GM12874 (cell line): ENCODE results near the gene CNGB1.

Experiments
- TF ChIP-seq, protein P1 (sequence below): IDR thresholded peaks from 2 replicates; pipeline ENCODE4 v1.5.1; 2011; ENCODE audit warnings: low read depth, mild to moderate bottlenecking, control low read depth, low read length, moderate library complexity; ENCODE audit not compliant: insufficient read depth

Gene CNGB1

DNA sequence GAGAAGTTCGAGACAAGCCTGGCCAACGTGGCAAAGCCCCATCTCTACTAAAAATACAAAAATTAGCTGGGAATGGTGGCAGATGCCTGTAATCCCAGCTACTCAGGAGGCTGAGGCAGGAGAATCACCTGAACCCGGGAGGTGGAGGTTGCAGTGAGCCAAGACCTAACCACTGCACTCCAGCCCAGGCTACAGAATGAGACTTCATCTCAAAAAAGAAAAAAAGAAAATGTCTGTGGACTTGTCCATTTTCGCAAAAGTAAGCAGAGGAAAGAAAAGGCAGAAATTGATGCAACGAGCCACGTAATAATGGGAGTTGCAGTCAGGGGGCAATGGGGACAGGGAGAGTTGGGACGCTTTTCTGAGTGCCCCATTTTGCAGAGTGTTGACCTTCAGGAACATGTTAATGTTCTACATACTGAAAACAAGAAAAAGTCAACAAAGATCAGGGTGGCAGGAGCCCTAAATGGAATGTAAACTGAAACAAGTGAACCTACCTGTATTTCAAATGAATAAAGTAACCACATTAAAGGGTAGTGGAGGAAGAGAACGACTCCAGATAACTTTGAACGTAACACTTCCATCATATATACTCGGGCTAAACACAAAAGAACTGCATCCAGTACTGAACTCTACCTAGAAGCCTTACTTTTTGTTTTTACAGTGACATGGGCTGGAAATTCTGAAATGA is 76.4 kb downstream of the CNGB1 start:
- TF ChIP-seq, protein P1, sequence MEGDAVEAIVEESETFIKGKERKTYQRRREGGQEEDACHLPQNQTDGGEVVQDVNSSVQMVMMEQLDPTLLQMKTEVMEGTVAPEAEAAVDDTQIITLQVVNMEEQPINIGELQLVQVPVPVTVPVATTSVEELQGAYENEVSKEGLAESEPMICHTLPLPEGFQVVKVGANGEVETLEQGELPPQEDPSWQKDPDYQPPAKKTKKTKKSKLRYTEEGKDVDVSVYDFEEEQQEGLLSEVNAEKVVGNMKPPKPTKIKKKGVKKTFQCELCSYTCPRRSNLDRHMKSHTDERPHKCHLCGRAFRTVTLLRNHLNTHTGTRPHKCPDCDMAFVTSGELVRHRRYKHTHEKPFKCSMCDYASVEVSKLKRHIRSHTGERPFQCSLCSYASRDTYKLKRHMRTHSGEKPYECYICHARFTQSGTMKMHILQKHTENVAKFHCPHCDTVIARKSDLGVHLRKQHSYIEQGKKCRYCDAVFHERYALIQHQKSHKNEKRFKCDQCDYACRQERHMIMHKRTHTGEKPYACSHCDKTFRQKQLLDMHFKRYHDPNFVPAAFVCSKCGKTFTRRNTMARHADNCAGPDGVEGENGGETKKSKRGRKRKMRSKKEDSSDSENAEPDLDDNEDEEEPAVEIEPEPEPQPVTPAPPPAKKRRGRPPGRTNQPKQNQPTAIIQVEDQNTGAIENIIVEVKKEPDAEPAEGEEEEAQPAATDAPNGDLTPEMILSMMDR = no peak

GRCh38 chr16:57893559-57894389 is 77.2 kb downstream of the CNGB1 start:
- TF ChIP-seq, protein P1 = no peak

GRCh38 chr16:57893217-57893558 is 77.7 kb downstream of the CNGB1 start:
- TF ChIP-seq, protein P1 = no peak

- TF ChIP-seq, protein P1 = no peak
These were observed 78.4 kb downstream of the CNGB1 start for GRCh38 chr16:57892447-57893096.

GRCh38 chr16:57892041-57892440 is 78.9 kb downstream of the CNGB1 start:
- TF ChIP-seq, protein P1 = no peak

- TF ChIP-seq, protein P1 = no peak
These were observed 80.2 kb downstream of the CNGB1 start for GRCh38 chr16:57890752-57891111.

DNA sequence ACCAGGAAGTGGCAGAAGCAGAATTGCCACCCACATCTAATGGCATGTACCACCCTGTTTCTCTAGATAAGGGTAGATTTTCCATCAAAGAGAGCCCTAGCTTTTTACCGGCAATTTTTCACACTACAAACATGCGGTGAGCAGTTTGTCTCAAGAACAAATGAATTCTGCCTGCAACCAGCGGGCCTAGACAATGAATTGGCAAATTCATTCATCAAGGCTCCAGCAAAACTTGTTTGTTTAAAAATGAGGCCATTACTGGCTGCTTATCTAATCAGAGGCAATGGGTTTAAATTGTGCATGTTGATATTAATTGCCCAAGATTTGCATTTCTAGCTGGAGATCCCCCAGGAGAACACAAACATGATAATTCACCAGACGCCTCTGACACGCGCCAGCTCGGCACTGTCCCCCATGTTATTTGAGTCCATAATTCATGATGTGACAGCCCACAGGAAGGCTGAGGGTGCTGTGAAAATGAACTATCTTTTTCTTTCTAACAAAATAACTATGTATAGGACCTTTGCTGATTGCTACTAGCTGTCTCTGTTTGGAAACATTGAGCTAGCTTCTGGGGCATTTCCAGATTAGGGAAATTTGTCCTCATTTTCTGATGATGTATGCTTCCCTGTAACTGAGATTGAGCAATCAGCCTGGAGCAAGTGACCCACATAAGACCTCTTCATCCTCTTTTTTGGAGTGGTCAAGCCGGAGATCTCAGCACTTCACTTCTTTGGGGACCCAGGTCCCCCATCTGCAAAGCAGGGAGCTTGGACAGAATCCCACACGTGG is 80.8 kb downstream of the CNGB1 start:
- TF ChIP-seq, protein P1 = no peak
